Adipocyte (in vitro differentiated cells): ENCODE data around the gene ARSK.
A peak's percentile ranks its signal among the peaks of the same experiment; 100 is the strongest.
"Not testable (repeated sequence)": the region's sequence is repeated elsewhere in the genome, so short reads cannot be mapped to it uniquely, and the experiment has no call there.

Experiments
- DNase-seq: peaks from one replicate; pipeline ENCODE4 v3.0.0-alpha.2; 2015; ENCODE audit warnings: low read depth
- H3K27me3 ChIP-seq: replicated peaks from 2 replicates; pipeline ENCODE4 v1.7.0; 2013; ENCODE audit warnings: mild to moderate bottlenecking, low read length, moderate library complexity; ENCODE audit not compliant: control insufficient read depth, insufficient read depth
- H3K36me3 ChIP-seq: 2 replicates; pipeline ENCODE4 v1.7.0; 2013; ENCODE audit warnings: low read length, mild to moderate bottlenecking, moderate library complexity; ENCODE audit not compliant: control insufficient read depth, insufficient read depth, severe bottlenecking
- H3K4me1 ChIP-seq: 2 replicates; pipeline ENCODE4 v1.7.0; 2013; ENCODE audit warnings: mild to moderate bottlenecking, low read length, moderate library complexity; ENCODE audit not compliant: control insufficient read depth, insufficient read depth
- H3K4me3 ChIP-seq: 2 replicates; pipeline ENCODE4 v1.7.0; 2013; ENCODE audit warnings: mild to moderate bottlenecking, low read length, moderate library complexity
- H3K9ac ChIP-seq: 2 replicates; pipeline ENCODE4 v1.7.0; 2013; ENCODE audit warnings: mild to moderate bottlenecking, low read length, moderate library complexity
- H3K9me3 ChIP-seq: 2 replicates; pipeline ENCODE4 v1.7.0; 2013; ENCODE audit warnings: mild to moderate bottlenecking, low read length, moderate library complexity; ENCODE audit not compliant: control insufficient read depth

The ARSK gene

GRCh38 chr5:95621839-95622629 is 67.1 kb downstream of the ARSK start:
- Histone ChIP-seq H3K9ac (no peak overlapping the region), H3K4me3 (no peak overlapping the region), H3K27me3 (no peaks in the 10 kb centered on the region), H3K36me3 (no peaks in the 10 kb centered on the region), H3K9me3 (no peaks in the 10 kb centered on the region), H3K4me1 (peaks cover 24% of the 10 kb centered on the region)
- no peak for DNase-seq

- DNase-seq = no peak
- no peak overlapping the region for H3K4me3 ChIP-seq
- no peaks in the 10 kb centered on the region for H3K27me3 ChIP-seq
- no peak overlapping the region for H3K9ac ChIP-seq
- no peaks in the 10 kb centered on the region for H3K9me3 ChIP-seq
- H3K4me1 ChIP-seq = peaks cover 26% of the 10 kb centered on the region
- no peaks in the 10 kb centered on the region for H3K36me3 ChIP-seq
Measured at GRCh38 chr5:95623706-95624105, 68.8 kb downstream of the ARSK start.

- Histone ChIP-seq H3K9me3 (no peaks in the 10 kb centered on the region), H3K4me3 (no peak overlapping the region), H3K27me3 (no peaks in the 10 kb centered on the region), H3K4me1 (peaks cover 19% of the 10 kb centered on the region), H3K36me3 (no peaks in the 10 kb centered on the region), H3K9ac (no peak overlapping the region)
- DNase-seq = no peak
Measured at GRCh38 chr5:95624368-95624767, 69.5 kb downstream of the ARSK start.

- Histone ChIP-seq H3K4me1 (peaks cover 25% of the 10 kb centered on the region), H3K9ac (no peak overlapping the region), H3K36me3 (no peaks in the 10 kb centered on the region), H3K27me3 (no peaks in the 10 kb centered on the region), H3K9me3 (no peaks in the 10 kb centered on the region), H3K4me3 (no peak overlapping the region)
- no peak for DNase-seq
Measured at GRCh38 chr5:95626701-95627100, 71.8 kb downstream of the ARSK start.

GRCh38 chr5:95627971-95628810 is 73.3 kb downstream of the ARSK start:
- Histone ChIP-seq H3K9ac (no peak overlapping the region), H3K4me1 (peaks cover 31% of the 10 kb centered on the region), H3K27me3 (no peaks in the 10 kb centered on the region), H3K4me3 (no peak overlapping the region), H3K9me3 (no peaks in the 10 kb centered on the region), H3K36me3 (no peaks in the 10 kb centered on the region)
- DNase-seq = no peak

GRCh38 chr5:95628933-95629332 is 74.0 kb downstream of the ARSK start:
- H3K36me3 ChIP-seq = no peaks in the 10 kb centered on the region
- no peaks in the 10 kb centered on the region for H3K9me3 ChIP-seq
- H3K4me3 ChIP-seq = no peak overlapping the region
- H3K27me3 ChIP-seq = no peaks in the 10 kb centered on the region
- no peak for DNase-seq
- H3K4me1 ChIP-seq = peaks cover 31% of the 10 kb centered on the region
- H3K9ac ChIP-seq = no peak overlapping the region

- Histone ChIP-seq H3K9ac (peak overlapping the region; percentile 26), H3K4me1 (peaks cover 31% of the 10 kb centered on the region), H3K9me3 (no peaks in the 10 kb centered on the region), H3K27me3 (no peaks in the 10 kb centered on the region), H3K4me3 (no peak overlapping the region), H3K36me3 (no peaks in the 10 kb centered on the region)
- DNase-seq = no peak
Measured at GRCh38 chr5:95630394-95630917, 75.6 kb downstream of the ARSK start.

GRCh38 chr5:95631255-95631958 is 76.5 kb downstream of the ARSK start:
- DNase-seq = peak; percentile 82
- peaks cover 30% of the 10 kb centered on the region for H3K4me1 ChIP-seq
- H3K27me3 ChIP-seq = no peaks in the 10 kb centered on the region
- no peaks in the 10 kb centered on the region for H3K9me3 ChIP-seq
- peak overlapping the region; percentile 36 for H3K9ac ChIP-seq
- H3K4me3 ChIP-seq = peak overlapping the region; percentile 30
- H3K36me3 ChIP-seq = no peaks in the 10 kb centered on the region

- DNase-seq = peak; percentile 29
- Histone ChIP-seq H3K4me3 (peak overlapping the region; percentile 30), H3K36me3 (no peaks in the 10 kb centered on the region), H3K9me3 (no peaks in the 10 kb centered on the region), H3K27me3 (no peaks in the 10 kb centered on the region), H3K9ac (peak overlapping the region; percentile 36), H3K4me1 (peaks cover 23% of the 10 kb centered on the region)
Measured at GRCh38 chr5:95631991-95632675, 77.2 kb downstream of the ARSK start.

GRCh38 chr5:95632942-95633341 is 78.0 kb downstream of the ARSK start:
- not testable (repeated sequence) for H3K9me3 ChIP-seq, H3K36me3 ChIP-seq, H3K27me3 ChIP-seq, H3K9ac ChIP-seq, H3K4me3 ChIP-seq, DNase-seq
- H3K4me1 ChIP-seq = peaks cover 20% of the 10 kb centered on the region
